Type B pancreatic cell (in vitro differentiated cells): Measurements from ENCODE around the gene PCDHB14. TPM values are rescaled to one million over a fixed set of nuclear protein-coding genes. Genes with fewer than 3 reads are reported as not detected.

Source experiments
- DNase-seq: peaks from one replicate; pipeline ENCODE4 v3.0.0; 2021; ENCODE audit warnings: mixed read lengths; ENCODE audit not compliant: unreplicated experiment; ENCODE audit errors: extremely low spot score
- H3K27ac Mint-ChIP-seq: 2 replicates; pipeline ENCODE4 v1.8.0; 2021; ENCODE audit warnings: mild to moderate bottlenecking, mixed read lengths
- H3K27me3 Mint-ChIP-seq: 2 replicates; pipeline ENCODE4 v1.8.0; 2021; ENCODE audit warnings: mixed read lengths
- H3K36me3 Mint-ChIP-seq: 2 replicates; pipeline ENCODE4 v1.8.0; 2021; ENCODE audit warnings: mixed read lengths
- H3K4me1 Mint-ChIP-seq: one replicate; pipeline ENCODE4 v1.8.0; 2021; ENCODE audit warnings: mixed read lengths; ENCODE audit not compliant: unreplicated experiment
- H3K4me3 Mint-ChIP-seq: 2 replicates; pipeline ENCODE4 v1.8.0; 2021; ENCODE audit warnings: mild to moderate bottlenecking, mixed read lengths
- H3K9me3 Mint-ChIP-seq: 2 replicates; pipeline ENCODE4 v1.8.0; 2021; ENCODE audit warnings: mixed read lengths
- total RNA-seq: library from RNA; stranded (reverse); gene quantifications from 2 replicates; pipeline ENCODE4 v1.2.1, GENCODE V29; 2021; ENCODE audit warnings: low replicate concordance
- TF ChIP-seq, protein P1 (sequence below): fragments of 200-600 bp; sonication (generic); conservative IDR thresholded peaks from 2 replicates; pipeline ENCODE4 v1.5.0; 2021; ENCODE audit warnings: antibody characterized with exemption, mild to moderate bottlenecking

Gene PCDHB14
- total RNA-seq, 1 donor from 2014 or later: 3.1 TPM

DNA sequence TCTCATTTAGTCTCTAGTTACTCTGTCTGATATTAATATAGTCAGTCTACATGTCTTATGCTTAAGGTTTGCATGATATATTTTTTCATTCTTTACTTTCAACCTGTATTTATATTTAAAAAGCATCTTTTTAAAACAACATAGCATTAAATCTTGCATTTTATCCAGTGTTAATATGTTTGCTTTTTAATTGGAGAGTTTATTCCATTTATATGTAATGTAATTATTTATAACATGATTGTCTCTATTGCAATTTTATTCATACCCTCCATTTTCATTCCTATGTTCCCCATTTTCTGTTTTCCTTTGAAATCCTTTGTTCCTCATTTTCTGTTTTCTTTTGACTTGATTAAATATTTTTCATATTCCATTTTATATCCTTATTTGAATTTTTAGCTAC is 35.3 kb downstream of the PCDHB14 start:
- no peak overlapping the region for H3K4me3 Mint-ChIP-seq
- no peaks in the 10 kb centered on the region for H3K4me1 Mint-ChIP-seq
- no peak for DNase-seq
- H3K27ac Mint-ChIP-seq: no peak overlapping the region
- no peaks in the 10 kb centered on the region for H3K27me3 Mint-ChIP-seq
- peaks cover 21% of the 10 kb centered on the region for H3K9me3 Mint-ChIP-seq
- TF ChIP-seq, protein P1, sequence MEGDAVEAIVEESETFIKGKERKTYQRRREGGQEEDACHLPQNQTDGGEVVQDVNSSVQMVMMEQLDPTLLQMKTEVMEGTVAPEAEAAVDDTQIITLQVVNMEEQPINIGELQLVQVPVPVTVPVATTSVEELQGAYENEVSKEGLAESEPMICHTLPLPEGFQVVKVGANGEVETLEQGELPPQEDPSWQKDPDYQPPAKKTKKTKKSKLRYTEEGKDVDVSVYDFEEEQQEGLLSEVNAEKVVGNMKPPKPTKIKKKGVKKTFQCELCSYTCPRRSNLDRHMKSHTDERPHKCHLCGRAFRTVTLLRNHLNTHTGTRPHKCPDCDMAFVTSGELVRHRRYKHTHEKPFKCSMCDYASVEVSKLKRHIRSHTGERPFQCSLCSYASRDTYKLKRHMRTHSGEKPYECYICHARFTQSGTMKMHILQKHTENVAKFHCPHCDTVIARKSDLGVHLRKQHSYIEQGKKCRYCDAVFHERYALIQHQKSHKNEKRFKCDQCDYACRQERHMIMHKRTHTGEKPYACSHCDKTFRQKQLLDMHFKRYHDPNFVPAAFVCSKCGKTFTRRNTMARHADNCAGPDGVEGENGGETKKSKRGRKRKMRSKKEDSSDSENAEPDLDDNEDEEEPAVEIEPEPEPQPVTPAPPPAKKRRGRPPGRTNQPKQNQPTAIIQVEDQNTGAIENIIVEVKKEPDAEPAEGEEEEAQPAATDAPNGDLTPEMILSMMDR: no peak
- peaks cover 10% of the 10 kb centered on the region for H3K36me3 Mint-ChIP-seq

DNA sequence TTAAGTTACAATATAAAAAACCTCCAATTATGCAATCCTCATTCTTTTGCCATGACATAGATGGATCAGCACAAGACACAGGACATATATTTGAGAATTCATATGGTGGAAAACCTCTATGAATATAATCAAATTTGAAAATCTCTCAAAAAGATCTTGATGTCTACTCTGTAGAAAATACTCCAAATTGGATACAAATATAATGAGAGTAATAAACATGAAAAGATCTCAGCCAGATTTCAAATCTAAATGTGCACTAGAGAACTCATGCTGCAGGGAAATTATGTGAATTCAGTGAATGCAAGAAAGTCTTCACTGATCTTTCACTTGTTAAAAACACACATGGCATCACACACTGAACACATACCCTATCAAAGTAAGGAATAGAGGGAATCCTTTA is 35.8 kb downstream of the PCDHB14 start:
- H3K27ac Mint-ChIP-seq: no peak overlapping the region
- H3K4me3 Mint-ChIP-seq: no peak overlapping the region
- peaks cover 13% of the 10 kb centered on the region for H3K36me3 Mint-ChIP-seq
- H3K27me3 Mint-ChIP-seq: no peaks in the 10 kb centered on the region
- TF ChIP-seq, protein P1: no peak
- peaks cover 21% of the 10 kb centered on the region for H3K9me3 Mint-ChIP-seq
- no peak for DNase-seq
- H3K4me1 Mint-ChIP-seq: no peaks in the 10 kb centered on the region

DNA sequence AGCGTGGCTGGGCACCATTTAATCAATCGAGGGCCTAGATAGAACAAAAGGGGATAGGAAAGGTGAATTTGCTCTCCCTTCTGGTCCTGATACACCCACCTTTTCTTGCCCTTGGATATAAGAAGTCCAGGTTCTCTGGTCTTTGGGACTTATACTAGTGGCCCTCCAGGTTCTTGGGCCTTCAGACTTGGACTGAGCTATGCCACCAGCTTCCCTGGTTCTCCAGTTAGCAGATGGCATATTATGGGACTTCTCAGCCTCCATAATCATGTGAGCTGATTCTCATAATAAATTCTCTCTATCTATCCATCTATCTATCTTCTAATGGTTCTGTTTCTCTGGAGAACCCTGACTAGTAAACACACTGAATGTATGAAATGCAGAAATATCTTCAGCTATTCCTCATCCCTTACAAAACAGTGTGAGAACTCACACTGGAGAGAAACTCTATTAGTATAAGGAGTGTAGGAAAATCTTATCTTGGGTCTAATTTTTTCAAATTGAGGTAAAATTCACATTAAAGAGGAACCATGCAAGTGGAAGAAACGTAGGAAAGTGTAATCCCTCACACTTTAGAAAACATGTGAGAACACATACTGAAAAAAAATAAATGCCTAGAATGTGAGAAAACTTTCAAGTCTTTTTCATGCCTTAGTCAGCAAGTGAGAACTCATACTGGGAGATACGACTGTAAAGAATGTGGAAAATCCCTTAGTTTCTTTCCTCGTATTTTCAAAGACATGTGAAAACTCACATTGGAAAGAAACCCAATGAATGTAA is 37.5 kb downstream of the PCDHB14 start:
- H3K36me3 Mint-ChIP-seq: peaks cover 15% of the 10 kb centered on the region
- H3K27me3 Mint-ChIP-seq: no peaks in the 10 kb centered on the region
- H3K4me1 Mint-ChIP-seq: no peaks in the 10 kb centered on the region
- no peak overlapping the region for H3K4me3 Mint-ChIP-seq
- DNase-seq: no peak
- TF ChIP-seq, protein P1: no peak
- no peak overlapping the region for H3K27ac Mint-ChIP-seq
- peaks cover 16% of the 10 kb centered on the region for H3K9me3 Mint-ChIP-seq

DNA sequence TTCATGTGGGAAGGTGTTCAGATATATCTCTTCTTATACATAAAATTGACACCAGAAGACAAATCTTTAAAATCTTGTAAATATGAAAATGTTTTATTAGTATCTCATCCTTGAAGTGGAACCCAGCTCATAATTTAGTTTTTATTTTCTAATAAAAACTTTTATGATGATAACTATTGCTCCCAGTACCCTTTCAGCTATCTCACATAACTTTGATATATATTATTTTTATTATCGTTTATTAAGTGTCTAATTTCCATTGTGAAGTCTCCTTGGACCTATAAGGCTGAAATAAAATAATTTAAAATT is 38.0 kb downstream of the PCDHB14 start:
- no peaks in the 10 kb centered on the region for H3K4me1 Mint-ChIP-seq
- no peak overlapping the region for H3K4me3 Mint-ChIP-seq
- peaks cover 15% of the 10 kb centered on the region for H3K36me3 Mint-ChIP-seq
- no peak overlapping the region for H3K27ac Mint-ChIP-seq
- peaks cover 16% of the 10 kb centered on the region for H3K9me3 Mint-ChIP-seq
- DNase-seq: no peak
- TF ChIP-seq, protein P1: no peak
- no peaks in the 10 kb centered on the region for H3K27me3 Mint-ChIP-seq

DNA sequence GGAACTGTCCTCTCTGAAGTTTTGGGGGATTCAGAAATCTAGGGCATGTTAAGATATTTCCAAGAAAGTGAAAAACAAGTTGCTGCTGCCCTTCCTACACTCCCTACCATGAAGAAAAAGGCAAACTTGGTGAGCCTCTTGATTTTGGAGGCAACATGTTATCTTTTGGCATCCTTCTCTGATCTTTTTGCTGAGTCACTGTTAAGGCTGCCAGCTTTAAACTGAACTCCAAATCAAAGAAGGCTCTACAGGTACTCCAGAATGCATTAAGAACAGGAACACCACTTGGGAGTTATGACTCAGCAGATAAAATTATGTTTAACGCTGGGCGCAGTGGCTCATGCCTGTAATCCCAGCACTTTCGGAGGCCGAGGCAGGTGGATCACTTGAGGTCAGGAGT is 46.1 kb downstream of the PCDHB14 start:
- peaks cover 6% of the 10 kb centered on the region for H3K36me3 Mint-ChIP-seq
- TF ChIP-seq, protein P1: no peak
- peaks cover 20% of the 10 kb centered on the region for H3K9me3 Mint-ChIP-seq
- no peaks in the 10 kb centered on the region for H3K4me1 Mint-ChIP-seq
- DNase-seq: no peak
- H3K27me3 Mint-ChIP-seq: no peaks in the 10 kb centered on the region
- H3K4me3 Mint-ChIP-seq: no peak overlapping the region
- no peak overlapping the region for H3K27ac Mint-ChIP-seq
